K562 (cell line): ENCODE measurements around the gene PCCA.

Experiments
- CTCF ChIP-seq, 3 experiments: IDR thresholded peaks in 2 of 3; conservative IDR thresholded peaks in 1 of 3; 2 replicates each; pipeline ENCODE4 v1.5.1; 2011 to 2012; ENCODE audit warnings: low read length in 3 of 3, mild to moderate bottlenecking in 3 of 3, control low read depth in 2 of 3, improper control_type of control experiment in 1 of 3, inconsistent platforms in 1 of 3, low read depth in 1 of 3, mixed read lengths in 1 of 3, moderate library complexity in 1 of 3; ENCODE audit not compliant: insufficient read depth in 2 of 3
- DPF2 ChIP-seq: fragments of 450-650 bp; IDR thresholded peaks from 2 replicates; pipeline ENCODE4 v1.6.1; 2016
- E2F4 ChIP-seq: sonication (generic); formaldehyde crosslinking; IDR thresholded peaks from 2 replicates; pipeline ENCODE4 v1.8.0; 2022; ENCODE audit warnings: mild to moderate bottlenecking, low read depth, missing genetic modification reagents
- EP300 ChIP-seq: IDR thresholded peaks from 2 replicates; pipeline ENCODE4 v1.6.1; 2012; ENCODE audit warnings: low read length, improper control_type of control experiment
- ESRRA ChIP-seq: fragments of 450-650 bp; IDR thresholded peaks from 2 replicates; pipeline ENCODE4 v1.6.1; 2014; ENCODE audit warnings: low read depth, mild to moderate bottlenecking, moderate library complexity, borderline replicate concordance
- HDAC3 ChIP-seq: fragments of 450-650 bp; IDR thresholded peaks from 2 replicates; pipeline ENCODE4 v1.6.1; 2018; ENCODE audit warnings: borderline replicate concordance, mild to moderate bottlenecking, moderate library complexity; ENCODE audit not compliant: partially characterized antibody
- POLR2A ChIP-seq: fragments of 450-650 bp; conservative IDR thresholded peaks from 2 replicates; pipeline ENCODE4 v1.6.1; 2016
- POLR2AphosphoS5 ChIP-seq: IDR thresholded peaks from 2 replicates; pipeline ENCODE4 v1.6.1; 2011; ENCODE audit warnings: mild to moderate bottlenecking, low read depth, low read length, moderate library complexity; ENCODE audit not compliant: control insufficient read depth, insufficient read depth
- ZNF398 ChIP-seq: fragments of 250-450 bp; sonication (Bioruptor Pico); IDR thresholded peaks from 2 replicates; pipeline ENCODE4 v1.8.0; 2021; ENCODE audit warnings: moderate library complexity, mild to moderate bottlenecking, inconsistent platforms

GRCh38 chr13:100124265-100124664, 35.4 kb downstream of the PCCA start:
- TF ChIP-seq EP300 (no peak), ESRRA (no peak), CTCF (IDR thresholded peaks at IDR 0.05 in 2 of 3, conservative IDR thresholded peaks at IDR 0.05 in 1 of 3; ENCODE audit: insufficient read depth in 2 of 3, low read depth in 1 of 3, low read length in 3 of 3) (no peak), HDAC3 (no peak), ZNF398 (no peak), E2F4 (no peak), POLR2AphosphoS5 (no peak), DPF2 (no peak), POLR2A (no peak)
